Activated naive CD8-positive, alpha-beta T cell treated with anti-CD3 and anti-CD28 coated beads for 36 hours (primary cell): ENCODE data around the gene ZG16. TPM values are rescaled to one million over a fixed set of nuclear protein-coding genes. Genes with fewer than 3 reads are reported as not detected.

ENCODE experiments used
- DNase-seq: peaks from one replicate; pipeline ENCODE4 v3.0.0; 2021
- H3K27ac Mint-ChIP-seq: one replicate; pipeline ENCODE4 v1.8.0; 2022; ENCODE audit warnings: mild to moderate bottlenecking, moderate library complexity, mixed read lengths
- H3K27me3 Mint-ChIP-seq: one replicate; pipeline ENCODE4 v1.8.0; 2022; ENCODE audit warnings: mild to moderate bottlenecking, mixed read lengths
- H3K36me3 Mint-ChIP-seq: one replicate; pipeline ENCODE4 v1.8.0; 2021; ENCODE audit warnings: mild to moderate bottlenecking, mixed read lengths
- H3K4me1 Mint-ChIP-seq: one replicate; pipeline ENCODE4 v1.8.0; 2021; ENCODE audit warnings: mixed read lengths
- H3K4me3 Mint-ChIP-seq: one replicate; pipeline ENCODE4 v1.8.0; 2022; ENCODE audit warnings: mild to moderate bottlenecking, moderate library complexity, mixed read lengths
- H3K9me3 Mint-ChIP-seq: one replicate; pipeline ENCODE4 v1.8.0; 2022; ENCODE audit warnings: mixed read lengths
- total RNA-seq, 2 experiments: library from RNA; stranded (reverse); gene quantifications; one replicate each; pipeline ENCODE4 v1.2.3, GENCODE V29; 2021

The ZG16 gene
- total RNA-seq, 2 experiments from 2014 or later: not detected

DNA sequence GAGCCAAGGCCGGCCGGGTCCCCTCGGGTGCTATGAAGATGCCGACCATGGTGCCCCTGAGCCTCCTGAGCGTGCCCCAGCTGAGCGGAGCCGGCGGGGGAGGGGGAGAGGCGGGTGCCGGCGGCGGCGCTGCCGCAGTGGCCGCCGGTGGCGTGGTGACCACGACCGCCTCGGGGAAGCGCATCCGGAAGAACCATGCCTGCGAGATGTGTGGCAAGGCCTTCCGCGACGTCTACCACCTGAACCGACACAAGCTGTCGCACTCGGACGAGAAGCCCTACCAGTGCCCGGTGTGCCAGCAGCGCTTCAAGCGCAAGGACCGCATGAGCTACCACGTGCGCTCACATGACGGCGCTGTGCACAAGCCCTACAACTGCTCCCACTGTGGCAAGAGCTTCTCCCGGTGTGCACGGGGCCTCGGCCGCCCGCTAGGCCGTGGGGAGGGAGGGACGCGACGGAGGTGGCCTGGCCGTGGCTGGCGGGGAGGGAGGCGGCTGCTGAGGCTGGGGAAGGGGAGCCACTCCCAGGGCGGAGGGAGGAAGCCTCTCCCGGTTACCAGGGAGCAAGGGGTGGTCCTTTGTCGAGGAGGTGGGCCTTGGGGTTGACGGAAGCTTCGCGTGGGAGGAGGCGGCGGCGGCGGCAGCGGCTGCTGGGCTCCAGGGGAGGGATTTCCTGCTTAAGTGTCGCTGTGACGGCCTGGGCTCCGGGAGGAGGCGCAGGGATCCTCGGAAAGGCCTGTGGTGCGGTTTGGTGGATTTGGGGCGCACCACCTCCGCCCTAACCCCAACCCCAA is 29.6 kb downstream of the ZG16 start:
- peak; percentile 92 for DNase-seq
- H3K9me3 Mint-ChIP-seq: no peaks in the 10 kb centered on the region
- H3K27me3 Mint-ChIP-seq: peaks cover 13% of the 10 kb centered on the region
- peaks cover 46% of the 10 kb centered on the region for H3K4me1 Mint-ChIP-seq
- H3K4me3 Mint-ChIP-seq: peak overlapping the region; percentile 99
- peak overlapping the region; percentile 99 for H3K27ac Mint-ChIP-seq
- peaks cover 55% of the 10 kb centered on the region for H3K36me3 Mint-ChIP-seq

GRCh38 chr16:29808219-29808900 is 30.3 kb downstream of the ZG16 start:
- H3K36me3 Mint-ChIP-seq: peaks cover 50% of the 10 kb centered on the region
- DNase-seq: no peak
- peak overlapping the region; percentile 99 for H3K4me3 Mint-ChIP-seq
- H3K27ac Mint-ChIP-seq: peak overlapping the region; percentile 99
- H3K9me3 Mint-ChIP-seq: no peaks in the 10 kb centered on the region
- peaks cover 47% of the 10 kb centered on the region for H3K4me1 Mint-ChIP-seq
- peaks cover 16% of the 10 kb centered on the region for H3K27me3 Mint-ChIP-seq

DNA sequence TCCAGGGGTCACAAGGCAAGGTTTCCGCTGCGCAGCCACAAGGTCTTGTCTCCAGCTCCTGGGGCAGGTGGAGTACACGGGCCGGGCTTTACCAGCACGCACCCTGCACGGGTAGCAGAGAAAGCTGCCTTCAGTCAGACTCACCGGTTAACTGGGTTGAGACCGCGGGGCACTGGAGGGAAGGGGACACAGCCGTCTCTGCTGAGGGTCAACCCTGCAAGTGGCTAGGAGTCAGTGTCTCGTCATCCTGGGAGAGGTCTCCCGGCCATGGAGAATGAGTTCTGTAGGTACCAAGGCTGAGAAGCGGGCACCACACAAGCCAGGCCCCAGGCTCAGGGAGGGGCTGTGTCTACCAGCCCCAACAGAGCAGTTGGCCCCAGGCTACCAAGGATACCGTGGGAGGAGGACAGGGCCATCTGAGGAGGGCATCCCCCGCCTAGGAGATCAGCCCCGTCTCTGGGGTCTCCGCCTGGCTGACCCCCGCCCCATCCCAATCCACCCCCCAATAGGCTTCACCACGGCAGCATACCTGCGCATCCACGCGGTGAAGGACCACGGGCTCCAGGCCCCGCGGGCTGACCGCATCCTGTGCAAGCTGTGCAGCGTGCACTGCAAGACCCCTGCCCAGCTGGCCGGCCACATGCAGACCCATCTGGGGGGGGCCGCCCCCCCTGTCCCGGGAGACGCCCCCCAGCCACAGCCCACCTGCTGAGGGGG is 31.1 kb downstream of the ZG16 start:
- H3K4me3 Mint-ChIP-seq: peak overlapping the region; percentile 99
- H3K9me3 Mint-ChIP-seq: no peaks in the 10 kb centered on the region
- peaks cover 16% of the 10 kb centered on the region for H3K27me3 Mint-ChIP-seq
- no peak for DNase-seq
- H3K27ac Mint-ChIP-seq: peak overlapping the region; percentile 99
- H3K36me3 Mint-ChIP-seq: peaks cover 41% of the 10 kb centered on the region
- peaks cover 44% of the 10 kb centered on the region for H3K4me1 Mint-ChIP-seq

DNA sequence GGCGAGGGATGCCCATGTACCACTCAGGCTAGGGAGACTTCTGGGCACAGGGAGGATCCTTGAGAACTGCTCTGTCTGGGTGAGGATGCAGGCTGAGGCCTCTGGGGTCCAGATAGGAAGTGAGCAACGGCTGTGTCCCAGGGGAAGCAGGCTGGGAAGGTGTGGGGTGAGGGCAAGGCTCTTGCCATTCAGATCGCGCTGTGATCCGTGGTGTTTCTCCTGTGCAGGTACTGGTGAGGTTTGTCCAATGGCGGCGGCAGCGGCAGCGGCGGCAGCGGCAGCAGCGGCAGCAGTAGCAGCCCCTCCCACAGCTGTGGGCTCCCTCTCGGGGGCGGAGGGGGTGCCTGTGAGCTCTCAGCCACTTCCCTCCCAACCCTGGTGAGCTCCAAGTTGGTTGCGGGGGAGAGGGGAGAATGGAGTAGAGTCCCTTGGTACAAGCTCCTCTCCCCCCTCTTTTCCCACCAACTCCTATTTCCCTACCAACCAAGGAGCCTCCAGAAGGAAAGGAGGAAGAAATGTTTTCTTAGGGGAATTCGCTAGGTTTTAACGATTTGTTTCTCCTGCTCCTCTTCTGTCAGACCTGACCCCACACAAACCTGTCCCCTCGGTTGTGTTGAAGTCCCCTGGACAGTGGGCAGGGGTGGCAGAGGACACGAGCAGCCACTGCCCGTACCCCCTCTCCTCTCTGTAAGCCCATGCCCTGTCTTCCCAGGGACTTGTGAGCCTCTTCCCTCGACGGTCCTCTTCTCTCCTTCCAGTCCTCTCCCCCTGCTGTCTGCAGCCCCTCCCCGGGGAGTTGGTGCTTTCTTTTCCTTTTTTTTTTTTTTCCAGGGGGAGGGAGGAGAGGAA is 32.0 kb downstream of the ZG16 start:
- H3K36me3 Mint-ChIP-seq: peaks cover 36% of the 10 kb centered on the region
- H3K27me3 Mint-ChIP-seq: peaks cover 16% of the 10 kb centered on the region
- DNase-seq: peak; percentile 72
- no peaks in the 10 kb centered on the region for H3K9me3 Mint-ChIP-seq
- H3K4me3 Mint-ChIP-seq: peak overlapping the region; percentile 94
- peaks cover 45% of the 10 kb centered on the region for H3K4me1 Mint-ChIP-seq
- peak overlapping the region; percentile 86 for H3K27ac Mint-ChIP-seq

DNA sequence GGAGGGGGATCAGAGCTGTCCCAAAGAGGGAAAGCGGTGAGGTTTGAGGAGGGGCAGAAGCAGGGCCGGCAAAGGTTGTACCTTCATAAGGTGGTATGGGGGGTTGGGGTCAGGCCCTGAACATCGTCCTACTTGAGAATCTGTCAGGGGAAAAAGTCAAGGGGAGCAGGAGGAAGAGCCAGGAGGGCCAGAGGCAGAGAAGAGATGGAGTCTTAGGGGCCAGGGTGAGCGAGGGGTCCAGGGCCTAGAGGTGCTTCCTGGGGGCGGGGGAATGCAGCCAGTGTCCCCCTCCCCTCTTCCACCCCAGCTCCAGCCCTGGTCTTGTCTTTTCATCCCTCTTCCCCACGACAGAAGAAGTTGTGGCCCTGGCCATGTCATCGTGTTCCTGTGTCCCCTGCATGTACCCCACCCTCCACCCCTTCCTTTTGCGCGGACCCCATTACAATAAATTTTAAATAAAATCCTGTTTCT is 32.7 kb downstream of the ZG16 start:
- no peak for DNase-seq
- Mint-ChIP-seq H3K27ac (peak overlapping the region; percentile 85), H3K36me3 (peaks cover 33% of the 10 kb centered on the region), H3K4me1 (peaks cover 48% of the 10 kb centered on the region), H3K4me3 (peak overlapping the region; percentile 94), H3K9me3 (no peaks in the 10 kb centered on the region), H3K27me3 (peaks cover 11% of the 10 kb centered on the region)

GRCh38 chr16:29811170-29811895 is 33.3 kb downstream of the ZG16 start:
- peaks cover 15% of the 10 kb centered on the region for H3K27me3 Mint-ChIP-seq
- DNase-seq: peak; percentile 88
- peaks cover 48% of the 10 kb centered on the region for H3K4me1 Mint-ChIP-seq
- peak overlapping the region; percentile 94 for H3K4me3 Mint-ChIP-seq
- peak overlapping the region; percentile 85 for H3K27ac Mint-ChIP-seq
- H3K9me3 Mint-ChIP-seq: no peaks in the 10 kb centered on the region
- peaks cover 33% of the 10 kb centered on the region for H3K36me3 Mint-ChIP-seq

GRCh38 chr16:29811896-29812665 is 34.0 kb downstream of the ZG16 start, which contains the start of gene PRRT2:
TSS of gene PRRT2 (plus strand) at chr16:29812193. CDS start at chr16:29813055, 862 bp downstream.
- Mint-ChIP-seq H3K9me3 (no peaks in the 10 kb centered on the region), H3K27me3 (peaks cover 15% of the 10 kb centered on the region), H3K27ac (peak within 1 kb of the TSS; percentile 85), H3K4me1 (peaks cover 49% of the 10 kb centered on the region), H3K36me3 (peaks cover 38% of the 10 kb centered on the region), H3K4me3 (peak within 1 kb of the TSS; percentile 94)
- DNase-seq: peak; percentile 59

- H3K4me3 Mint-ChIP-seq: peak overlapping the region; percentile 94
- H3K27ac Mint-ChIP-seq: no peak overlapping the region
- peaks cover 11% of the 10 kb centered on the region for H3K27me3 Mint-ChIP-seq
- H3K4me1 Mint-ChIP-seq: peaks cover 49% of the 10 kb centered on the region
- H3K36me3 Mint-ChIP-seq: peaks cover 34% of the 10 kb centered on the region
- H3K9me3 Mint-ChIP-seq: no peaks in the 10 kb centered on the region
- DNase-seq: no peak
Measured at GRCh38 chr16:29812754-29813643, 34.9 kb downstream of the ZG16 start.

DNA sequence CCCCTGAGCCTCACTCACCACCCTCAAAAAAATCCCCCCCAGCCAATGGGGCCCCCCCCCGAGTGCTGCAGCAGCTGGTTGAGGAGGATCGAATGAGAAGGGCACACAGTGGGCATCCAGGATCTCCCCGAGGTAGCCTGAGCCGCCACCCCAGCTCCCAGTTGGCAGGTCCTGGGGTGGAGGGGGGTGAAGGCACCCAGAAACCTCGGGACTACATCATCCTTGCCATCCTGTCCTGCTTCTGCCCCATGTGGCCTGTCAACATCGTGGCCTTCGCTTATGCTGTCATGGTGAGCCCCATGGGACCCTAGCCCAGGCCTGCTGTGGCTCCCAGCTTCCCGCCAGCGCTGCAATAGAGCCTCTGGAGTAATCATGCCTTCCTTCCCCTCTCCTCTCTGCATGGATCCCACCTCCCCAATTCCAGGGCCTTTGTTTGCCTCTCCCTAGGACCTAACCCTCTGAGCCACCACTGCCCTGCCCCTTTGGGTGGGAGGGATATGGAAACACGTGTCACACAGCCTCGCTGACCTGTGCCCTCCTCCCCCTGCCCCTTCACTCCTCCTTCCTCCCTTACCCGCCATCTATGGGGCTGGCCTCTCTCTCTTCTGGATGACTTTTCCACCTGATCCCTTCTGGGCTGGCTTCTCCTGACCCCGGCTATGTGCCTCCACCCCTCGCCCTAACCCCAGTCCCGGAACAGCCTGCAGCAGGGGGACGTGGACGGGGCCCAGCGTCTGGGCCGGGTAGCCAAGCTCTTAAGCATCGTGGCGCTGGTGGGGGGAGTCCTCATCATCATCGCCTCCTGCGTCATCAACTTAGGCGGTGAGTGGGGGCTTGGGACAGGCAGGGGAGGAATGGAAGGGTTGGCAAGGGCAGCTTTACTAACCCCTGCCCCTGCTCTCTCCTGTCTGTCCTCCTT is 35.8 kb downstream of the ZG16 start:
- H3K4me3 Mint-ChIP-seq: no peak overlapping the region
- peaks cover 8% of the 10 kb centered on the region for H3K27me3 Mint-ChIP-seq
- H3K4me1 Mint-ChIP-seq: peaks cover 53% of the 10 kb centered on the region
- H3K27ac Mint-ChIP-seq: no peak overlapping the region
- H3K9me3 Mint-ChIP-seq: no peaks in the 10 kb centered on the region
- DNase-seq: no peak
- H3K36me3 Mint-ChIP-seq: peaks cover 34% of the 10 kb centered on the region

DNA sequence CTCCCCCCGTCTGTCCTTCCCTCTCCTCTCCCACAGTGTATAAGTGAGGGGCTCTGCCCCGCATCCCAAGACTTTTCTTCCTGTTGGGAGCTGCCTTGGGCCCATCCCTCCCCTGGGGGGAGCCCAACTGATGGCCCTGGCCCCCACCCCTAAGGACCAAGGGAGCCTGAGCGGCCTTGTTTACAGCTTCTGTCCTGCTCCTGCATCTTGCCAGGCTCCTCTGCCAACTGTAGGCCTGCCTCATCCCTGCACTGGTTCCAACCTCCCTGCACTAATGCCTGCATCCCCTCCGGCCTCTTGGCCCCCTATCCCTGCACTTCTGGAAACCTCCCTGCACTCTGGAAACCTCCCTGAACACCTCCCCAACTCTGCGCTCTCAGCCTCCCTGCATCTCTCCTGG is 36.5 kb downstream of the ZG16 start:
- Mint-ChIP-seq H3K27ac (peak overlapping the region; percentile 95), H3K27me3 (peaks cover 8% of the 10 kb centered on the region), H3K4me1 (peaks cover 59% of the 10 kb centered on the region), H3K36me3 (peaks cover 36% of the 10 kb centered on the region), H3K4me3 (peak overlapping the region; percentile 94), H3K9me3 (no peaks in the 10 kb centered on the region)
- no peak for DNase-seq

GRCh38 chr16:29815032-29815721 is 37.1 kb downstream of the ZG16 start:
- peaks cover 31% of the 10 kb centered on the region for H3K36me3 Mint-ChIP-seq
- peaks cover 60% of the 10 kb centered on the region for H3K4me1 Mint-ChIP-seq
- no peaks in the 10 kb centered on the region for H3K9me3 Mint-ChIP-seq
- H3K27ac Mint-ChIP-seq: peak overlapping the region; percentile 95
- H3K4me3 Mint-ChIP-seq: peak overlapping the region; percentile 94
- peaks cover 8% of the 10 kb centered on the region for H3K27me3 Mint-ChIP-seq
- peak; percentile 67 for DNase-seq
